Activated effector memory CD4-positive, alpha-beta T cell treated with Interleukin-2 at 50 U/mL for 16 hours (primary cell): ENCODE results near the gene ERCC2.

ENCODE experiments used
- DNase-seq: peaks from one replicate; pipeline ENCODE4 v3.0.0-alpha.2; 2020

Gene ERCC2

GRCh38 chr19:45400192-45400591, 29.8 kb upstream of the ERCC2 start:
- DNase-seq, result no peak

- no peak for DNase-seq
These were observed 25.6 kb upstream of the ERCC2 start for GRCh38 chr19:45395821-45396617.

GRCh38 chr19:45391871-45392665, 21.7 kb upstream of the ERCC2 start:
- no peak for DNase-seq

- DNase-seq, result no peak
These were observed 21.0 kb upstream of the ERCC2 start for GRCh38 chr19:45391346-45391745.

GRCh38 chr19:45385392-45386221, 15.2 kb upstream of the ERCC2 start:
- no peak for DNase-seq

GRCh38 chr19:45382426-45382825, 12.1 kb upstream of the ERCC2 start:
- no peak for DNase-seq

- DNase-seq, result no peak
These were observed 9.7 kb upstream of the ERCC2 start for GRCh38 chr19:45380107-45380506.

GRCh38 chr19:45376045-45376724, 5.8 kb upstream of the ERCC2 start:
- no peak for DNase-seq

GRCh38 chr19:45368737-45369340, 1.5 kb downstream of the ERCC2 start:
- no peak for DNase-seq

GRCh38 chr19:45368127-45368526, 2.2 kb downstream of the ERCC2 start:
- no peak for DNase-seq

GRCh38 chr19:45364696-45365095, 5.7 kb downstream of the ERCC2 start:
- DNase-seq, result no peak

- no peak for DNase-seq
These were observed 6.4 kb downstream of the ERCC2 start for GRCh38 chr19:45363861-45364459.

- no peak for DNase-seq
These were observed 8.1 kb downstream of the ERCC2 start for GRCh38 chr19:45362291-45362690.

- DNase-seq, result no peak
These were observed 8.8 kb downstream of the ERCC2 start for GRCh38 chr19:45361608-45362007.

GRCh38 chr19:45358213-45358792, 12.1 kb downstream of the ERCC2 start:
- DNase-seq, result no peak

- DNase-seq, result no peak
These were observed 13.0 kb downstream of the ERCC2 start for GRCh38 chr19:45357445-45357783.

- DNase-seq, result no peak
These were observed 13.5 kb downstream of the ERCC2 start for GRCh38 chr19:45356760-45357444.

- no peak for DNase-seq
These were observed 14.5 kb downstream of the ERCC2 start for GRCh38 chr19:45355910-45356309.

- no peak for DNase-seq
These were observed 15.0 kb downstream of the ERCC2 start for GRCh38 chr19:45355402-45355801.

- no peak for DNase-seq
These were observed 16.0 kb downstream of the ERCC2 start for GRCh38 chr19:45354241-45354842.
